Esophagus squamous epithelium (tissue), 5 donors: Measurements from ENCODE around the gene DDX60. TPM values are rescaled to one million over a fixed set of nuclear protein-coding genes. Genes with fewer than 3 reads are reported as not detected.
"Not testable (repeated sequence)": the region's sequence is repeated elsewhere in the genome, so short reads cannot be mapped to it uniquely, and the experiment has no call there.

Source experiments
- DNase-seq: peaks from one replicate; lab custom pipeline; 2025; lab: John Stamatoyannopoulos, UW
- H3K27ac ChIP-seq, 4 donors: fragments of 200-600 bp; sonication (generic); one replicate each; pipeline ENCODE4 v1.5.1; 2016 to 2019; ENCODE audit warnings: mild to moderate bottlenecking in 1 of 4
- H3K27me3 ChIP-seq, 4 donors: fragments of 200-600 bp; sonication (generic); 1 replicate in 3 of 4; 2 replicates in 1 of 4; pipeline versions ENCODE4 v1.5.1 to v1.6.0; 2017 to 2021; ENCODE audit warnings: antibody characterized with exemption in 1 of 4
- H3K36me3 ChIP-seq, 3 donors: fragments of 200-600 bp; sonication (generic); one replicate each; pipeline ENCODE4 v1.5.1; 2016 to 2019
- H3K4me1 ChIP-seq, 3 donors: fragments of 200-600 bp; sonication (generic); one replicate each; pipeline ENCODE4 v1.5.1; 2017 to 2019
- H3K4me3 ChIP-seq, 4 donors: fragments of 200-600 bp; sonication (generic); 1 replicate in 3 of 4; 2 replicates in 1 of 4; pipeline ENCODE4 v1.5.1; 2016 to 2019; ENCODE audit warnings: mild to moderate bottlenecking in 2 of 4, moderate library complexity in 1 of 4
- H3K9me3 ChIP-seq, 3 donors: fragments of 200-600 bp; sonication (generic); one replicate each; pipeline ENCODE4 v1.5.1; 2016 to 2019
- CTCF ChIP-seq, 6 experiments: fragments of 450-650 bp in 4 of 6; fragments of 200-600 bp in 2 of 6; sonication (generic) in 2 of 6; IDR thresholded peaks; one replicate each; pipeline ENCODE4 v1.5.1; 2016 to 2019; ENCODE audit warnings: antibody characterized with exemption in 6 of 6, mild to moderate bottlenecking in 4 of 6, moderate library complexity in 4 of 6
- POLR2A ChIP-seq, 4 donors: fragments of 450-650 bp; IDR thresholded peaks; one replicate each; pipeline ENCODE4 v1.6.1; 2017; ENCODE audit warnings: antibody characterized with exemption in 4 of 4, mild to moderate bottlenecking in 4 of 4, moderate library complexity in 3 of 4
- WGBS, 2 donors: methylation state at CpG; one replicate each; pipeline ENCODE4 v1.1.5; 2018; 5-methylcytosine and 5-hydroxymethylcytosine counted together
- intact Hi-C: fragments of 100-400 bp; cut with DNase I; formaldehyde crosslinking; loops from one replicate; pipeline ENCODE4 v1.15.0; 2022
- total RNA-seq, 4 donors: library from RNA; depleted of rRNA; stranded (reverse); fragments of >200 nt; gene quantifications; one replicate each; pipeline ENCODE4 v1.1.0, GENCODE V29; 2016
- donor health status: DM: yes; HTN: yes; CAD: no.

DDX60 gene
- total RNA-seq, 4 donors from 2014 or later = 1.1 to 12.3 (median 6.2) TPM

- H3K4me3 ChIP-seq = no peak overlapping the region
- no peak for TF ChIP-seq CTCF (IDR thresholded peaks at IDR 0.05)
- no peak for TF ChIP-seq POLR2A (IDR thresholded peaks at IDR 0.05)
- no peak for DNase-seq
- H3K9me3 ChIP-seq = no peaks in the 10 kb centered on the region
- no peaks in the 10 kb centered on the region for H3K36me3 ChIP-seq
- H3K27ac ChIP-seq = no peak overlapping the region
- no peaks in the 10 kb centered on the region for H3K27me3 ChIP-seq
- intact Hi-C loops = no loop called here
- H3K4me1 ChIP-seq = no peaks in the 10 kb centered on the region
Observed at GRCh38 chr4:168335621-168336020, 17.1 kb upstream of the DDX60 start.

- Histone ChIP-seq H3K27ac (no peak overlapping the region), H3K4me1 (no peaks in the 10 kb centered on the region), H3K4me3 (no peak overlapping the region), H3K36me3 (no peaks in the 10 kb centered on the region), H3K9me3 (no peaks in the 10 kb centered on the region), H3K27me3 (no peaks in the 10 kb centered on the region)
- WGBS, 2 donors = 65 to 83% methylated on average over 1 of the region's 1 CpG
- DNase-seq = no peak
- intact Hi-C loops = no loop called here
- no peak for TF ChIP-seq CTCF (IDR thresholded peaks at IDR 0.05)
- TF ChIP-seq POLR2A (IDR thresholded peaks at IDR 0.05) = no peak
Observed at GRCh38 chr4:168334053-168334452, 15.5 kb upstream of the DDX60 start.

- 75 to 83% methylated on average over 1 to 2 of the region's 3 CpGs for WGBS, 2 donors
- H3K4me1 ChIP-seq, H3K4me3 ChIP-seq, DNase-seq, H3K27ac ChIP-seq, H3K27me3 ChIP-seq, intact Hi-C loops, H3K9me3 ChIP-seq, H3K36me3 ChIP-seq: not testable (repeated sequence)
Observed at GRCh38 chr4:168330575-168330974, 12.0 kb upstream of the DDX60 start.

GRCh38 chr4:168325591-168325990, 7.0 kb upstream of the DDX60 start:
- Histone ChIP-seq H3K4me1 (no peaks in the 10 kb centered on the region), H3K4me3 (no peak overlapping the region), H3K27me3 (no peaks in the 10 kb centered on the region), H3K9me3 (no peaks in the 10 kb centered on the region), H3K27ac (no peak overlapping the region), H3K36me3 (no peaks in the 10 kb centered on the region)
- no peak for DNase-seq
- no peak for TF ChIP-seq CTCF (IDR thresholded peaks at IDR 0.05)
- no peak for TF ChIP-seq POLR2A (IDR thresholded peaks at IDR 0.05)
- WGBS, 2 donors = 52 to 71% methylated on average over 4 of the region's 4 CpGs
- intact Hi-C loops = no loop called here

- H3K36me3 ChIP-seq = no peaks in the 10 kb centered on the region
- DNase-seq = no peak
- TF ChIP-seq CTCF (IDR thresholded peaks at IDR 0.05) = no peak
Observed at GRCh38 chr4:168321006-168321405, 2.5 kb upstream of the DDX60 start.

GRCh38 chr4:168319486-168320019, 1.0 kb upstream of the DDX60 start:
- 33 to 48% methylated on average over 3 of the region's 3 CpGs for WGBS, 2 donors
- Histone ChIP-seq H3K36me3 (no peaks in the 10 kb centered on the region), H3K4me1 (peaks cover 0 to 23% (median 8%) of the 10 kb centered on the region in 3 donors), H3K4me3 (peak overlapping the region in 3 of 4 donors; percentile 86 to 91 (median 87)), H3K9me3 (no peaks in the 10 kb centered on the region), H3K27me3 (no peaks in the 10 kb centered on the region), H3K27ac (peak overlapping the region in 2 of 4 donors; percentile 96 to 97)
- TF ChIP-seq POLR2A (IDR thresholded peaks at IDR 0.05) (no peak), CTCF (IDR thresholded peaks at IDR 0.05) (no peak)
- DNase-seq = no peak
- intact Hi-C loops = no loop called here

More at GRCh38 chr4:168321006-168321405, 2.5 kb upstream of the DDX60 start:
- H3K27ac ChIP-seq = no peak overlapping the region
- H3K9me3 ChIP-seq = no peaks in the 10 kb centered on the region
- intact Hi-C loops = no loop called here
- H3K27me3 ChIP-seq = no peaks in the 10 kb centered on the region
- WGBS, 2 donors = 84 to 85% methylated on average over 3 of the region's 3 CpGs
- no peak overlapping the region for H3K4me3 ChIP-seq
- H3K4me1 ChIP-seq = peaks cover 0 to 23% (median 8%) of the 10 kb centered on the region in 3 donors
